Stimulated activated CD4-positive, alpha-beta T cell treated with anti-CD3 and anti-CD28 coated beads, Interleukin-15, amount 100 ng/mL, for 1 hour (primary cell): ENCODE measurements around the gene POLA1.

ENCODE experiments used
- DNase-seq, 2 donors: peaks; one replicate each; pipeline ENCODE4 v3.0.0-alpha.2; 2020; ENCODE audit warnings: low read depth in 1 of 2, low spot score in 1 of 2

The POLA1 gene

GRCh38 chrX:24963823-24964222 is 270.1 kb downstream of the POLA1 start:
- no peak for DNase-seq

GRCh38 chrX:24965372-24965771 is 271.7 kb downstream of the POLA1 start:
- no peak for DNase-seq

DNA sequence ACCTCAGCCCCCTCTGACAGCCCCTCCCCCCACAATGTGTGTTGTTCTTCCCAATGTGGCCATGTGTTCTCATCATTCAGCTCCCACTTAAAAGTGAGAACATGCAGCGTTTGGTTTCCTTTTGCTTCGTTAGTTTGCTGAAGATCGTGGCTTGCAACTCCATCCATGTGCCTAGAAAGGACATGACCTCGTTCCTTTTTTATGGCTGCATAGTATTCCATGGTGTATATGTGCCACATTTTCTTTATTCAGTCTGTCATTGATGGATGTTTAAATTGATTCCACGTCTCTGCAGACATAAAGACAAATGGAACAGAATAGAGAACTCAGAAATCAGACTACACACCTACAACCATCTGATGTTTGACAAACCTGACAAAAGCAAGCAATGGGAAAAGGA is 276.1 kb downstream of the POLA1 start:
- DNase-seq = no peak

DNA sequence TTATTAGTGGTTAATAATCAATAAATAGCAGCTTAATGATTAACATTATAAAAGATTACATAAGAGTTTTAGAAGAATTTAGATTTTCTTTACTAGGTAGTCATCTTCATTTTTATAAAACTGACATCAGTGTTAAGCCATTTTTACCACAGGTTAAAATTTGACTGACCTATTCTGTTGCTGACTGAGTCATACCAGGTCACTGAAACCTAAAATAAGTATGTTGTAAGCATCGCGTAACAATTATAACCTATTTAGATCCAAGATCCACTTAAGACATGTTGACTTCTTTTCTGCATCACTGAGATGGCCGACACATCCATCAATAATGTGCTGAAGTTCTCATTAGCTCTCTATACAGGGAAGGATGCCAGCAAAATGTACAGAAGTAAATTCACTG is 285.4 kb downstream of the POLA1 start:
- no peak for DNase-seq

- no peak for DNase-seq
Observed at GRCh38 chrX:24981030-24981429, 287.3 kb downstream of the POLA1 start.

GRCh38 chrX:24982306-24982965 is 288.7 kb downstream of the POLA1 start:
- no peak for DNase-seq

GRCh38 chrX:24983931-24984330 is 290.2 kb downstream of the POLA1 start:
- DNase-seq = no peak

DNA sequence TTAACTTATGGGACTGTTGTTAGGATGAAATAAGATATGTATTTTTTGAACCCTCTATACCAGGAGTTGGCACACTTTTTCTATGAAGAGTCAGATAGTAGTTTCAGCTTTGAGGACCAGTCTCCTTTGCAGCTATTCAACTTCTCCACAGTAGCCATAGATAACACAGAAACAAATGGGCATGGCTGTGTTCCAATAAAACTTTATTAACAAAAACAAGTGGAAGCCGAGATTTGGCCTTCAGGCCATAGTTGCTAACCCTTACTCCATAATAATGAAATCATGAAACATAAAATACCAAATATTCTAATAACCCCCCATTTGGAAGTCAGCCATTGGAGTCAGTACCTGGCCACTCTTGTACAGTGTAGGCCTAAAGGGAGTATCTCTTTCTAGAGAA is 291.4 kb downstream of the POLA1 start:
- no peak for DNase-seq

DNA sequence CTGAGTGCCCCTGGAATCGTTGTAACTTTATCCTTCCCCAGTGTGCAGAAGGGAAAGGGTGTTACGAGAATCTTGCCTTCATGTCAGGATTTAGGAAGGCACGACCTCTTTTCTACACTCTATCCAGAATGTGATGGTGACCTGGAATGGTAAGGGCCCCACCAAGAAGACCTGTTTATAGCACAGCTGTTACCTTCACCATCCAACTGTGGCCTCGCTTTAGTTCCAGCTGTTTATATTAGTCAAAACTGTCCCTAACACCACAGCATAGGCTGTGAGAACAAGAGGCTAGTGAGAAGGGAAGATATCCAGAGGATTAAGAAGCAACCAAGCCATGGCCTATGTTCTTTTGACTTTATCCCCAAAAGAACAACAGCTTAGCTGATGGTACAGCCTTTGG is 294.0 kb downstream of the POLA1 start:
- no peak for DNase-seq

DNA sequence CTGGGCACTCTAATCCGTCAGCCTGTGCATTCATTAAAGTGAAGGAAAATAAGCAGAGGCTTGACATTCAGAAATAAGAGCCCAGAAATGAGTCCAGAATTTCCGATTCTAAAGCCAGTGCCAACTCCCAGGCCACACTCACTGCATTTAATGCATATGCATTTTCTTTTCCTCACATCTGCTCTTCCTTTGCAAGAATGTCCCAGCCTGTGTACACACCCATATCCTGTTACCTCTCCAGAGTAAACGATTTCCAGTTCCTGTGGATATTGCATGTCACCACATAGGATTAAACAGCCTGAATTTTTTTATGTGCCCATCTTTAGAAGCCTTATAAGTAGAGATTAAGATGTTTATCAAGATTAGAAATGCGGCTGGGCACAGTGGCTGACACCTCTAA is 294.6 kb downstream of the POLA1 start:
- DNase-seq = no peak

GRCh38 chrX:24990535-24990934 is 296.8 kb downstream of the POLA1 start:
- no peak for DNase-seq

DNA sequence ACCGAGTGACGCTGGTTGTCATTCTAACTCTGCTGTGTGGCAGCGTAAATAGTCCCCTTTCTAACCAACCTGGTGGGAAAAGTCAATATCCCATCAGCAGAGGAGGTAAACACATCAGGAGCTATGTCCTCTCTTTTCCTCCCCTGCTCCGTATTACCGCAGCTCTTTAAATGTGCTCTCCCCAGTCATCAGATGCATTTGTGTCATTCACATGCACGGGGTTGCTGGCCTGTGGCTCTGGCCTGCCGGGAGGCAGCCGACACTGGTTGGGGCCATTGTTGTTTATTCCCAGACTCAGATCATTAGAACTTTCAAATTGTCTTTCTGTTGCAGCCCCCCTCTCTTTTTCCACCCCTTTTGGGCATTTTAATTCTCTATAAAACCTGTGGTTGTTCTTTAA is 300.2 kb downstream of the POLA1 start:
- no peak for DNase-seq

- DNase-seq = no peak
Observed at GRCh38 chrX:24996096-24996709, 302.5 kb downstream of the POLA1 start.

DNA sequence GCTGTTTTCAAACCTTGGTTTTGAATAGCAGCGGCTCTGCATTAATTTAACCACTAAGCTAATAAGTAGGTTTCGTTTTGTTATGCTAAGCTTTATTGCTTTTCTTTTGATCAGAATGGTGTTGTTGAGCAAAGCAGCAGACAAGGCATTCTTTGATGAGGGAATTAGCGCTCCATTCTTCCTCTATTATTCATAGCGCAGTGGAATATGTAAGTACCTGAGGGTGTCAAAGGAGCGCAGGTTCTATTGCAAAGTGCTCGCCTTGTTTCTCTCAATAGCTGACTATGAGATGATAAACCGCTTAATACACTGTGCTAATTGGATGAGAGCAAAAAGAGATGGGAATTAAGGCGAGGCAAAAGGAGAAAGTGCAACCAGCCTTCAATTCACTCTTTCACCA is 305.8 kb downstream of the POLA1 start:
- DNase-seq = no peak

DNA sequence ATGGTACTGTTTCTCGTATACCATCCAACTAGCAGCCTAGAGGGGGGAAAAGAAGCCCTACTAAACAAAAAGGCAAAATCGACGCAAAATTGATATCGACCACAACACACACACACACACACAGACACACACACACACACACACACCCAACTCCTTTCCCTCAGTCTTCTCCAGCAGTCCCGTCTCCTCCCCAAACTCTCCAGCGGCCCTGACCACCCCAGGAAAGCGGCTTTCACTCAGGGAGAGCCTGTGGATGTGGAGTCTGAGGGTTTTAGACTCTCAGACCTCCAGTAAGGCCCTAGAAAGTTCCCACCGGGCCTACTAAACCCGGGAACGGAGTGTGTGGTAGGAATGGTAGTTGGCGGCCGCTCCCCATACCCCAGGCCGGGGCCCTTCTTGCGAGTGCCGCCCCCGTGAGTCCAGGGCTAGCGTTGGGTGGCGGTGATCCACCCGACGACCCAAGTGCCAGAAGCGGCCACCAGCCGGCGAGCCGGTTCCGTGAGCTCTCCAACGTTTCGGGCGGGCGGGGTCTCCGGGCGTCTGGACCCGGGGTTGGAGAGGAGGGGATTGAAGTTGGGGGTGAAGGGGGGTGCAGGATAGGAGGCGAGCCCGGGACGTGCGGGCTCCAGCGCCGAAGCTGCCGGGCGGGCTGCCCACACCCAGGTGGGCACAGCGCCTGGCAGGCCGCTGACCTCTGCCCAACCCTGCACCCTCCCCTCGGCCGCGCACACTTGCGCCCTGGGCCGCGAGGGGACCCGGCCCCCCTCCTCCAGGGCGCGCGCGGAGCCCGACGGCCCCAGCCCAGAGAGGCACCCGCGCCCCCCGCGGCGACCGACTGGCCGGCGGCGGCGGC is 308.3 kb downstream of the POLA1 start:
- no peak for DNase-seq

- DNase-seq = no peak
Observed at GRCh38 chrX:25002661-25003020, 308.9 kb downstream of the POLA1 start.

DNA sequence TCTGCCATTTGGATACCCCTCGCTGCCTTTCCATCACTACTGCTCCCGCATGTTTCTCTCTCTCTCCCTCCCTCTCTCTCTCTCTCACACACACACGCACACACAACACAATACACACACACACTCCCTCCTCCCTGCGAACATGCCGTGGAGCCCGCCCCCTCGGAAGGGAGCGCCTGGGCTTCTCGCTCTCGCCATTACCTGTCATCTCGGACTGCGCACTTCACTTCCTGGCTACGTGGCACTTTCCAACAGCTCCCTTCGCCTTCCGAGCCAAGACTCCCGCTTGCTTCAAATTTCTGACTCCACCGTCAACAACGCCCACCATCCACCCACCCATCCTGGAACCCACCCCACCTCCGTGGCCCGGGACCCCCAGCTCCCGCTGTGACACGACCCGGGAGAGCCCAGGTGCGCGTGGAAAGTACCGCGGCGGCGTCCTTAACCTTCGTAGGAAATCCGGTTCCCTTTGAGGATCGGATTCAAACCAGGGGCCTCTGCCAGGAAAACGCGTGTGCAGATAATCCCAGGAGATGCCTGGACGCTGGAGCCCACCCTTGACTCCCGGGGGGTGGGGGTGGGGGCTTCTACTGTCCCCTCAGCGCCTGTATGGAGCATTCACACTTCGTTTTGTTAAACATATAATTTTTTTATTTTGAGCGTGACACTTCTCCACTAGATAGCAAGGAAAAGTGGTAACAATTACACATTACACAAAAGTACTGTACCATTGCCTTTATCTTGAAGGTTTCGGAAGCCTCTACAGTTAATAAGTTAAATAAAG is 309.5 kb downstream of the POLA1 start:
- no peak for DNase-seq

GRCh38 chrX:25004040-25004439 is 310.3 kb downstream of the POLA1 start:
- no peak for DNase-seq

GRCh38 chrX:25004485-25005032 is 310.8 kb downstream of the POLA1 start:
- DNase-seq = no peak

GRCh38 chrX:25005034-25005381 is 311.3 kb downstream of the POLA1 start:
- DNase-seq = no peak

GRCh38 chrX:25005382-25006185 is 311.9 kb downstream of the POLA1 start:
- DNase-seq = no peak
